GM12891 (cell line): ENCODE data around the gene HBZ.

Experiments
- POLR2A ChIP-seq: IDR thresholded peaks from 2 replicates; pipeline ENCODE4 v1.6.1; 2011; ENCODE audit warnings: low read depth, low read length, control low read depth
- POLR2AphosphoS5 ChIP-seq: IDR thresholded peaks from 2 replicates; pipeline ENCODE4 v1.6.1; 2011; ENCODE audit warnings: low read depth, low read length, control low read depth
- TAF1 ChIP-seq: IDR thresholded peaks from 2 replicates; pipeline ENCODE4 v1.6.1; 2011; ENCODE audit warnings: low read depth, low read length, control low read depth

GRCh38 chr16:165539-166374, 13.3 kb downstream of the HBZ start, which contains the start of gene HBM:
- TF ChIP-seq POLR2AphosphoS5 (no peak), POLR2A (no peak), TAF1 (no peak)
